HUES6 (cell line): ENCODE data around the gene LYZL6.

Experiments
- H3K27ac ChIP-seq: 2 replicates; pipeline ENCODE4 v1.7.0; 2013; ENCODE audit warnings: low read depth, mild to moderate bottlenecking, low read length, inconsistent platforms
- H3K27me3 ChIP-seq: 2 replicates; pipeline ENCODE4 v1.6.1; 2013; ENCODE audit warnings: low read length; ENCODE audit not compliant: control insufficient read depth, insufficient read depth
- H3K36me3 ChIP-seq: 2 replicates; pipeline ENCODE4 v1.6.1; 2013; ENCODE audit warnings: low read length; ENCODE audit not compliant: control insufficient read depth, insufficient read depth
- H3K4me1 ChIP-seq: 2 replicates; pipeline ENCODE4 v1.6.1; 2013; ENCODE audit warnings: low read length; ENCODE audit not compliant: control insufficient read depth, insufficient read depth
- H3K4me3 ChIP-seq: 2 replicates; pipeline ENCODE4 v1.5.1; 2013; ENCODE audit warnings: low read depth, low read length
- H3K9ac ChIP-seq: one replicate; pipeline ENCODE4 v1.6.1; 2013; ENCODE audit warnings: mild to moderate bottlenecking, low read length
- H3K9me3 ChIP-seq: 2 replicates; pipeline ENCODE4 v1.6.1; 2013; ENCODE audit warnings: low read depth, low read length; ENCODE audit not compliant: control insufficient read depth, insufficient read depth

Gene LYZL6

GRCh38 chr17:35943537-35943936 is at the start of gene LYZL6:
TSS of gene LYZL6 (minus strand) at chr17:35943713. CDS start at chr17:35939356, 4,357 bp downstream.
- Histone ChIP-seq H3K9ac (no peak within 1 kb of the TSS), H3K27me3 (no peaks in the 10 kb centered on the region), H3K36me3 (no peaks in the 10 kb centered on the region), H3K4me3 (no peak within 1 kb of the TSS), H3K27ac (no peak within 1 kb of the TSS), H3K9me3 (no peaks in the 10 kb centered on the region), H3K4me1 (peaks cover 3% of the 10 kb centered on the region; the same call in 1 of the 2 replicates)

- H3K27me3 ChIP-seq = no peaks in the 10 kb centered on the region
Observed at GRCh38 chr17:35991075-35991474, 47.6 kb upstream of the LYZL6 start.

GRCh38 chr17:35988164-35988563 is 44.7 kb upstream of the LYZL6 start:
- Histone ChIP-seq H3K4me1 (no peaks in the 10 kb centered on the region), H3K9ac (no peak overlapping the region)

More at GRCh38 chr17:35991075-35991474, 47.6 kb upstream of the LYZL6 start:
- Histone ChIP-seq H3K4me1 (no peaks in the 10 kb centered on the region), H3K4me3 (no peak overlapping the region), H3K36me3 (no peaks in the 10 kb centered on the region), H3K27ac (no peak overlapping the region), H3K9me3 (no peaks in the 10 kb centered on the region), H3K9ac (no peak overlapping the region)

GRCh38 chr17:35986643-35987042 is 43.1 kb upstream of the LYZL6 start, which contains the start of gene CCL14:
TSS of gene CCL14 (minus strand) at chr17:35986729. CDS start at chr17:35986649, 80 bp downstream.
- no peak within 1 kb of the TSS for H3K27ac ChIP-seq
- no peaks in the 10 kb centered on the region for H3K9me3 ChIP-seq
- no peaks in the 10 kb centered on the region for H3K27me3 ChIP-seq
- no peaks in the 10 kb centered on the region for H3K4me1 ChIP-seq
- no peak within 1 kb of the TSS for H3K9ac ChIP-seq
- no peaks in the 10 kb centered on the region for H3K36me3 ChIP-seq
- no peak within 1 kb of the TSS for H3K4me3 ChIP-seq

More at GRCh38 chr17:35988164-35988563, 44.7 kb upstream of the LYZL6 start:
- Histone ChIP-seq H3K36me3 (no peaks in the 10 kb centered on the region), H3K27ac (no peak overlapping the region), H3K27me3 (no peaks in the 10 kb centered on the region), H3K4me3 (no peak overlapping the region), H3K9me3 (no peaks in the 10 kb centered on the region)

GRCh38 chr17:35984140-35984539 is 40.6 kb upstream of the LYZL6 start:
- Histone ChIP-seq H3K9ac (no peak overlapping the region), H3K9me3 (no peaks in the 10 kb centered on the region), H3K4me3 (no peak overlapping the region), H3K27ac (no peak overlapping the region), H3K27me3 (no peaks in the 10 kb centered on the region), H3K4me1 (no peaks in the 10 kb centered on the region), H3K36me3 (no peaks in the 10 kb centered on the region)

- no peaks in the 10 kb centered on the region for H3K27me3 ChIP-seq
- H3K9ac ChIP-seq = no peak overlapping the region
- H3K4me3 ChIP-seq = no peak overlapping the region
- no peaks in the 10 kb centered on the region for H3K36me3 ChIP-seq
- no peaks in the 10 kb centered on the region for H3K9me3 ChIP-seq
- H3K4me1 ChIP-seq = no peaks in the 10 kb centered on the region
- no peak overlapping the region for H3K27ac ChIP-seq
Observed at GRCh38 chr17:35982409-35983191, 39.1 kb upstream of the LYZL6 start.

- H3K4me3 ChIP-seq = no peak overlapping the region
- no peaks in the 10 kb centered on the region for H3K4me1 ChIP-seq
- H3K27ac ChIP-seq = no peak overlapping the region
- H3K36me3 ChIP-seq = no peaks in the 10 kb centered on the region
- H3K9me3 ChIP-seq = no peaks in the 10 kb centered on the region
- H3K9ac ChIP-seq = no peak overlapping the region
- H3K27me3 ChIP-seq = no peaks in the 10 kb centered on the region
Observed at GRCh38 chr17:35981908-35982330, 38.4 kb upstream of the LYZL6 start.

GRCh38 chr17:35981246-35981645 is 37.7 kb upstream of the LYZL6 start, which contains the start of gene CCL16:
TSS of gene CCL16 (minus strand) at chr17:35981497. CDS start at chr17:35981420, 77 bp downstream.
- H3K4me1 ChIP-seq = no peaks in the 10 kb centered on the region
- H3K9me3 ChIP-seq = no peaks in the 10 kb centered on the region
- no peak within 1 kb of the TSS for H3K4me3 ChIP-seq
- no peak within 1 kb of the TSS for H3K27ac ChIP-seq
- no peaks in the 10 kb centered on the region for H3K27me3 ChIP-seq
- H3K36me3 ChIP-seq = no peaks in the 10 kb centered on the region
- H3K9ac ChIP-seq = no peak within 1 kb of the TSS

GRCh38 chr17:35978346-35978745 is 34.8 kb upstream of the LYZL6 start:
- no peak overlapping the region for H3K9ac ChIP-seq
- H3K4me3 ChIP-seq = no peak overlapping the region
- no peaks in the 10 kb centered on the region for H3K4me1 ChIP-seq
- no peaks in the 10 kb centered on the region for H3K27me3 ChIP-seq
- H3K9me3 ChIP-seq = no peaks in the 10 kb centered on the region
- H3K36me3 ChIP-seq = no peaks in the 10 kb centered on the region
- no peak overlapping the region for H3K27ac ChIP-seq

- Histone ChIP-seq H3K27me3 (no peaks in the 10 kb centered on the region), H3K9me3 (no peaks in the 10 kb centered on the region)
Observed at GRCh38 chr17:35977509-35977908, 34.0 kb upstream of the LYZL6 start.

More at GRCh38 chr17:35977509-35977908, 34.0 kb upstream of the LYZL6 start:
- Histone ChIP-seq H3K4me3 (no peak overlapping the region), H3K36me3 (no peaks in the 10 kb centered on the region), H3K9ac (no peak overlapping the region), H3K4me1 (no peaks in the 10 kb centered on the region), H3K27ac (no peak overlapping the region)
